ENCODE measurements around the gene IGSF22.
"Not testable (repeated sequence)": the region's sequence is repeated elsewhere in the genome, so short reads cannot be mapped to it uniquely, and the experiment has no call there.

Gene IGSF22

DNA sequence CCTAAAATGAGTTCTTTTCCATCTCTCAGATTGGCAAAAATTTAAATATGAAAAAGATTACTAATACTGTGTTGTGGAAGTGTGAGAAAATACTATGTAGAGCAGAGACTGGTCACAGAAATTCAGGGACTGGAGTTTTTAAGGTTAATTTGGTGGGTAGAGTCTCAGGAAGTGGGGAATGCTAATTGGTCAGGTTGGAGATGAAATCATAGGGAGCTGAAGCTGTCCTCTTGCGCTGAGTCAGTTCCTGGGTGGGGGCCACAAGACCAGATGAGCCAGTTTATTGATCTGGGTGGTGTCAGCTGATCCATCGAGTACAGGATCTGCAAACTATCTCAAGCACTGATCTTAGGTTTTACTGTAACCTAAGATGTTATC lies 56.8 kb downstream of the IGSF22 start:
- TF ChIP-seq ZNF274 (IDR thresholded peaks at IDR 0.05; ENCODE audit: low read depth, low read length), result no peak
- H3K4me3 ChIP-seq (ENCODE audit: low read length), result no peak overlapping the region

GRCh38 chr11:18668131-18668530 lies 57.9 kb downstream of the IGSF22 start:
- no peak for TF ChIP-seq ZNF274 (IDR thresholded peaks at IDR 0.05; ENCODE audit: low read depth, low read length)
- no peak overlapping the region for H3K4me3 ChIP-seq (ENCODE audit: low read length)

DNA sequence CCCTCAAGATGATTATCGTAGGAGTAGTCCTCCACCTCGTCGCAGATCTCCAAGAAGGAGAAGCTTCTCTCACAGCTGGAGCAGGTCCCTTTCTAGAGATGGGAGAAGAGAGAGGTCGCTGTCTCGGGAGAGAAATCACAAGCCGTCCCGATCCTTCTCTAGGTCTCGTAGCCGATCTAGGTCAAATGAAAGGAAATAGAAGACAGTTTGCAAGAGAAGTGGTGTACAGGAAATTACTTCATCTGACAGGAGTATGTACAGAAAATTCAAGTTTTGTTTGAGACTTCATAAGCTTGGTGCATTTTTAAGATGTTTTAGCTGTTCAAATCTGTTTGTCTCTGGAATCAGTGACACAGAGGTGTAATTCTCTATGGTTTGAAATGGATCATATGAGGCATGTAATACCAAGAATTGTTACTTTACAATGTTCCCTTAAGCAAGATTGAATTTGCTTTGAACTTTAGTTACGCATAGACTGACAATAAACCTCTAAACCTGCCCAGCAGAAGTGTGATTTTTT lies 60.6 kb downstream of the IGSF22 start:
- not testable (repeated sequence) for H3K4me3 ChIP-seq (ENCODE audit: low read length)

GRCh38 chr11:18657673-18658072 lies 68.3 kb downstream of the IGSF22 start:
- no peak overlapping the region for H3K4me3 ChIP-seq (ENCODE audit: low read length)
- TF ChIP-seq ZNF274 (IDR thresholded peaks at IDR 0.05; ENCODE audit: low read depth, low read length), result no peak

Data from GM08714 (cell line).